Astrocyte (in vitro differentiated cells and primary cell): ENCODE data around the gene WNT3A. TPM values are rescaled to one million over a fixed set of nuclear protein-coding genes. Genes with fewer than 3 reads are reported as not detected.

Source experiments
- DNase-seq: peaks from one replicate; pipeline ENCODE4 v3.0.0-alpha.2; 2010; ENCODE audit warnings: low read depth
- FAIRE-seq: peaks from 2 replicates; lab custom pipeline; 2011; peaks lifted over from hg19 to GRCh38; lab: Jason Lieb, UNC
- H2AFZ ChIP-seq: 2 replicates; pipeline ENCODE4 v1.6.0; 2012; ENCODE audit warnings: low read depth, low read length, inconsistent platforms
- H3K27ac ChIP-seq: 2 replicates; pipeline ENCODE4 v1.5.1; 2011; ENCODE audit warnings: low read depth, low read length, inconsistent platforms
- H3K27me3 ChIP-seq: 2 replicates; pipeline ENCODE4 v1.6.0; 2011; ENCODE audit warnings: low read length, inconsistent platforms; ENCODE audit not compliant: insufficient read depth
- H3K36me3 ChIP-seq: 2 replicates; pipeline ENCODE4 v1.5.1; 2011; ENCODE audit warnings: low read length, inconsistent platforms; ENCODE audit not compliant: insufficient read depth
- H3K4me1 ChIP-seq: 2 replicates; pipeline ENCODE4 v1.5.1; 2011; ENCODE audit warnings: low read length, inconsistent platforms; ENCODE audit not compliant: insufficient read depth
- H3K4me2 ChIP-seq: 2 replicates; pipeline ENCODE4 v1.6.0; 2012; ENCODE audit warnings: low read length, inconsistent platforms
- H3K4me3 ChIP-seq: 2 replicates; pipeline ENCODE4 v1.5.1; 2011; ENCODE audit warnings: low read depth, mild to moderate bottlenecking, low read length, inconsistent platforms; ENCODE audit not compliant: insufficient read depth
- H3K79me2 ChIP-seq: 2 replicates; pipeline ENCODE4 v1.6.0; 2012; ENCODE audit warnings: mild to moderate bottlenecking, low read length, inconsistent platforms; ENCODE audit not compliant: insufficient read depth
- H3K9ac ChIP-seq: 2 replicates; pipeline ENCODE4 v1.6.0; 2012; ENCODE audit warnings: mild to moderate bottlenecking, low read length, inconsistent platforms
- H3K9me3 ChIP-seq: 2 replicates; pipeline ENCODE4 v1.5.1; 2012; ENCODE audit warnings: low read depth, mild to moderate bottlenecking, low read length, inconsistent platforms; ENCODE audit not compliant: insufficient read depth
- H4K20me1 ChIP-seq: 2 replicates; pipeline ENCODE4 v1.6.0; 2012; ENCODE audit warnings: low read length, inconsistent platforms; ENCODE audit not compliant: insufficient read depth
- H3K27ac Mint-ChIP-seq: one replicate; pipeline ENCODE4 v1.8.0; 2021; ENCODE audit warnings: mild to moderate bottlenecking, mixed read lengths; ENCODE audit not compliant: unreplicated experiment
- H3K27me3 Mint-ChIP-seq: one replicate; pipeline ENCODE4 v1.8.0; 2021; ENCODE audit warnings: low read depth, mixed read lengths; ENCODE audit not compliant: unreplicated experiment
- H3K36me3 Mint-ChIP-seq: one replicate; pipeline ENCODE4 v1.8.0; 2021; ENCODE audit warnings: low read depth, mixed read lengths; ENCODE audit not compliant: unreplicated experiment
- H3K4me1 Mint-ChIP-seq: one replicate; pipeline ENCODE4 v1.8.0; 2021; ENCODE audit warnings: low read depth, mixed read lengths; ENCODE audit not compliant: unreplicated experiment
- H3K4me3 Mint-ChIP-seq: one replicate; pipeline ENCODE4 v1.8.0; 2021; ENCODE audit warnings: mild to moderate bottlenecking, moderate library complexity, mixed read lengths; ENCODE audit not compliant: unreplicated experiment
- H3K9me3 Mint-ChIP-seq: one replicate; pipeline ENCODE4 v1.8.0; 2021; ENCODE audit warnings: mild to moderate bottlenecking, mixed read lengths; ENCODE audit not compliant: unreplicated experiment
- EZH2 ChIP-seq: IDR thresholded peaks from 2 replicates; pipeline ENCODE4 v1.6.1; 2012; ENCODE audit warnings: mild to moderate bottlenecking, low read length, inconsistent platforms; ENCODE audit not compliant: insufficient read depth
- total RNA-seq: library from RNA; stranded (reverse); gene quantifications from 2 replicates; pipeline ENCODE4 v1.2.1, GENCODE V29; 2021
- TF ChIP-seq, protein P1 (sequence below): IDR thresholded peaks from 2 replicates; pipeline ENCODE4 v1.5.1; 2011; ENCODE audit warnings: low read depth, mild to moderate bottlenecking, inconsistent platforms, low read length, moderate library complexity; ENCODE audit not compliant: insufficient read depth

The WNT3A gene
- total RNA-seq, 1 donor from 2014 or later, result not detected

DNA sequence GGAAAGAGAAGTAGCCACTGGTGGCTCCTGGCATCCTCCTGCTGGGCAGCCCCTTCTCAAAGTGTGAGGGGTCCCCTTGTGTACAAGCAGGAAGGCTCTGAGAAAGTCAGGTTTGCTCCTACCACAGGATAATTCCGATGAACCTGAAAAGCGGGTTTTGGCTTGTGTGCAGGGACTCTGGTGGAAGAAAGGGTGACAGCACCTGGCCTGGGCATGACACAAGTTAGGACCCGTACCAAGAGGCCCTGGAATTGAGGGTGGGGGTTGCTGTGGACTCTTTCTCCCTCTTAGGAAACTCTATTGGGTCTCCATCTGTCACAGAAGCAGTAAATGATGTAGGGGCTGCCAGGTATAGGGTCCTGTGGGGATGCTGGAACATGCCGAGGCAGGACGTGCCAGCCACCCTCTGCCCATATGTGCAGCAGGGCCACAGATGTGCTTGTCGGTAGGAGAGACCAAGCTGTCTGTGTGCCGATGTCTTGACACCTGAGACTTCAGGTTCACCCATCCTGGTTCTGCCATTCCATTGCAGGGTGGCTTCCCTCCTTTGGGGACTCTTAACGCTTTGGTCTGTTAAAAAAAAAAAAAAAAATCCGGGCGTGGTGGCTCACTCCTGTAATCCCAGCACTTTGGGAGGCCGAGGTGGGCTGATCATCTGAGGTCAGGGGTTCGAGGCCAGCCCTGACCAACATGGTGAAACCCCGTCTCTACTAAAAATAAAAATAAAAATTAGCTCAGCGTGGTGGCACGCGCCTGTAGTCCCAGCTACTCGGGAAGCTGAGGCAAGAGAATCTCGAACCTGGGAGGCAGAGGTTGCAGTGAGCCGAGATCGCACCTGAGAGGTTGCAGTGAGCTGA, 86.5 kb downstream of the WNT3A start:
- H3K9me3 ChIP-seq, result peaks cover 10% of the 10 kb centered on the region
- Mint-ChIP-seq H3K27ac (no peak overlapping the region), H3K9me3 (peaks cover 3% of the 10 kb centered on the region), H3K27me3 (no peaks in the 10 kb centered on the region), H3K36me3 (peaks cover 17% of the 10 kb centered on the region), H3K4me1 (peaks cover 60% of the 10 kb centered on the region), H3K4me3 (no peak overlapping the region)
- H3K27ac ChIP-seq, result no peak overlapping the region
- no peak overlapping the region for H3K4me2 ChIP-seq
- peaks cover 100% of the 10 kb centered on the region for H3K79me2 ChIP-seq
- H3K4me3 ChIP-seq, result no peak overlapping the region
- DNase-seq (no peak), FAIRE-seq (no peak)
- TF ChIP-seq, protein P1, sequence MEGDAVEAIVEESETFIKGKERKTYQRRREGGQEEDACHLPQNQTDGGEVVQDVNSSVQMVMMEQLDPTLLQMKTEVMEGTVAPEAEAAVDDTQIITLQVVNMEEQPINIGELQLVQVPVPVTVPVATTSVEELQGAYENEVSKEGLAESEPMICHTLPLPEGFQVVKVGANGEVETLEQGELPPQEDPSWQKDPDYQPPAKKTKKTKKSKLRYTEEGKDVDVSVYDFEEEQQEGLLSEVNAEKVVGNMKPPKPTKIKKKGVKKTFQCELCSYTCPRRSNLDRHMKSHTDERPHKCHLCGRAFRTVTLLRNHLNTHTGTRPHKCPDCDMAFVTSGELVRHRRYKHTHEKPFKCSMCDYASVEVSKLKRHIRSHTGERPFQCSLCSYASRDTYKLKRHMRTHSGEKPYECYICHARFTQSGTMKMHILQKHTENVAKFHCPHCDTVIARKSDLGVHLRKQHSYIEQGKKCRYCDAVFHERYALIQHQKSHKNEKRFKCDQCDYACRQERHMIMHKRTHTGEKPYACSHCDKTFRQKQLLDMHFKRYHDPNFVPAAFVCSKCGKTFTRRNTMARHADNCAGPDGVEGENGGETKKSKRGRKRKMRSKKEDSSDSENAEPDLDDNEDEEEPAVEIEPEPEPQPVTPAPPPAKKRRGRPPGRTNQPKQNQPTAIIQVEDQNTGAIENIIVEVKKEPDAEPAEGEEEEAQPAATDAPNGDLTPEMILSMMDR, result no peak
- TF ChIP-seq EZH2, result no peak
- H3K9ac ChIP-seq, result no peak overlapping the region
- no peak overlapping the region for H2AFZ ChIP-seq
- peaks cover 100% of the 10 kb centered on the region for H4K20me1 ChIP-seq
- no peaks in the 10 kb centered on the region for H3K27me3 ChIP-seq
- H3K4me1 ChIP-seq, result peaks cover 21% of the 10 kb centered on the region
- H3K36me3 ChIP-seq, result peaks cover 19% of the 10 kb centered on the region

DNA sequence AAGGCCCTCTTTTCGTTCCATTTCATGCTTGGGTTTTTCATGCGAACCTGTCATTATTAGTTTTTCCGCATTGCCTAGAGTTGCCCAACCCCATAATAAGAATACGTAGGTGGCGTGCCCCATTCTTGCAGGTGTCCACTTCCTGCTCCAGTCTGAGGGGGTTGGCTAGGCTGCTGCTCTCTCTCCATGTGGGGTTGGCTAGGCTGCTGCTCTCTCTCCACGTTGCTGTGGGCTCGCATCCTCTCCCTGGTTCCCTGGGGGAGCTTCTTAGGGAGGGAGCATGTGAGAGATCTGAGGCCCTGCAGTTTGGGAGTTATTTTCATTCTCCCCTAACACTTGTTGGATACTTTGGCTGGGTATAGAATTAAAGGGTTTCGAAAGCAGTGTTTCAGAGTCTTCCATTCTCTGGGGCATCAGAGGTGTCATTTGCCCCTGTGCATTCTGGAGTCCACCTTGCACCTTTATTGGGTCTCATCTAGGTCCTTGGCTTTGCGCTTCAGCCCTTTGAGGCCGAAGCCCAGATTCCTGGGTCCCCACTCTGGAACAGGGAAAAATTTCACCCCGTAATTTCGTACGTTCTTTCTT, 87.7 kb downstream of the WNT3A start:
- Histone ChIP-seq H3K79me2 (peaks cover 100% of the 10 kb centered on the region), H3K4me1 (peaks cover 12% of the 10 kb centered on the region), H3K36me3 (peaks cover 21% of the 10 kb centered on the region), H2AFZ (no peak overlapping the region), H3K27me3 (no peaks in the 10 kb centered on the region), H4K20me1 (peaks cover 100% of the 10 kb centered on the region), H3K9me3 (peaks cover 10% of the 10 kb centered on the region), H3K9ac (no peak overlapping the region), H3K27ac (no peak overlapping the region), H3K4me3 (no peak overlapping the region), H3K4me2 (no peak overlapping the region)
- H3K9me3 Mint-ChIP-seq, result peaks cover 3% of the 10 kb centered on the region
- TF ChIP-seq, protein P1, result no peak
- no peak for TF ChIP-seq EZH2
- DNase-seq (no peak), FAIRE-seq (no peak)
- H3K27ac Mint-ChIP-seq, result no peak overlapping the region
- H3K4me3 Mint-ChIP-seq, result no peak overlapping the region
- H3K36me3 Mint-ChIP-seq, result peaks cover 15% of the 10 kb centered on the region
- no peaks in the 10 kb centered on the region for H3K27me3 Mint-ChIP-seq
- H3K4me1 Mint-ChIP-seq, result peaks cover 48% of the 10 kb centered on the region

DNA sequence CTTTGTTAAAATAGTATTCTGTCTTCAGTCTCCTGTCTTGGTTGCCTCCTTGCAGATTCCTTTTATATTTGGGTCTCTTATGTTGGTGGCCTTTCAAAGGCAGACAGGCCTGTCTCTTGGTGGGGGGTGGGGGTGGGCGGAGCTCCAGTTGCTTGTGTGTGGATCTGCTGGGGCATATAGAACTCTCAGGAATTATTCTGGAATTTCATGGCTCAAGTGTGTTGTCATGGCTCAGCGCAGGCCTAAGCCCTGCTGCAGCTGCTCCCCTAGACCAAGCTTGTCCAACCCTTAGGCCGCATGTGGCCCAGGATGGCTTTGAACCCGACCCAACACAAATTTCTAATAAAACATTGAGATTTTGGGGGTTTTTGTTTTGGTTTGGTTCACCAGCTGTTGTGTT, 88.4 kb downstream of the WNT3A start:
- peaks cover 15% of the 10 kb centered on the region for H3K36me3 Mint-ChIP-seq
- FAIRE-seq (no peak), DNase-seq (no peak)
- Histone ChIP-seq H3K4me2 (no peak overlapping the region), H3K36me3 (peaks cover 21% of the 10 kb centered on the region), H3K9ac (no peak overlapping the region), H3K27me3 (no peaks in the 10 kb centered on the region), H3K9me3 (peaks cover 10% of the 10 kb centered on the region), H4K20me1 (peaks cover 100% of the 10 kb centered on the region), H3K4me3 (no peak overlapping the region), H2AFZ (no peak overlapping the region), H3K4me1 (peaks cover 7% of the 10 kb centered on the region), H3K79me2 (peaks cover 100% of the 10 kb centered on the region), H3K27ac (no peak overlapping the region)
- H3K9me3 Mint-ChIP-seq, result peaks cover 3% of the 10 kb centered on the region
- TF ChIP-seq EZH2, result no peak
- TF ChIP-seq, protein P1, result no peak
- H3K27ac Mint-ChIP-seq, result no peak overlapping the region
- H3K27me3 Mint-ChIP-seq, result no peaks in the 10 kb centered on the region
- H3K4me3 Mint-ChIP-seq, result no peak overlapping the region
- peaks cover 43% of the 10 kb centered on the region for H3K4me1 Mint-ChIP-seq
